HepG2 (cell line): Measurements from ENCODE around the gene MORN1. TPM values are rescaled to one million over a fixed set of nuclear protein-coding genes. Genes with fewer than 3 reads are reported as not detected.

Experiments
- CBX2 ChIP-seq, 2 experiments: fragments of 200-600 bp in 1 of 2; sonication (generic); formaldehyde crosslinking in 1 of 2; IDR thresholded peaks; 2 replicates each; pipeline versions ENCODE4 v1.7.0 to v1.8.1; 2018 to 2022; ENCODE audit warnings: low read depth in 2 of 2, low read length in 1 of 2, mild to moderate bottlenecking in 1 of 2, missing genetic modification reagents in 1 of 2
- CREM ChIP-seq, 2 experiments: sonication (generic) in 1 of 2; formaldehyde crosslinking in 1 of 2; IDR thresholded peaks; 2 replicates each; pipeline versions ENCODE4 v1.4.0 to v1.6.1; 2016 to 2020; ENCODE audit warnings: antibody characterized with exemption in 1 of 2, mild to moderate bottlenecking in 1 of 2, missing genetic modification reagents in 1 of 2
- HMG20B ChIP-seq: conservative IDR thresholded peaks from 2 replicates; pipeline ENCODE4 v1.6.1; 2016; ENCODE audit warnings: missing genetic modification reagents, missing compliant biosample characterization
- HMGA1 ChIP-seq: sonication (generic); formaldehyde crosslinking; conservative IDR thresholded peaks from 2 replicates; pipeline ENCODE4 v1.4.0; 2020; ENCODE audit warnings: missing genetic modification reagents
- MED13 ChIP-seq: sonication (generic); formaldehyde crosslinking; IDR thresholded peaks from 2 replicates; pipeline ENCODE4 v1.5.0; 2020; ENCODE audit warnings: missing genetic modification reagents
- MLLT10 ChIP-seq: sonication (generic); formaldehyde crosslinking; IDR thresholded peaks from 2 replicates; pipeline ENCODE4 v1.4.0; 2020; ENCODE audit warnings: missing genetic modification reagents
- NFATC3 ChIP-seq: sonication (generic); formaldehyde crosslinking; IDR thresholded peaks from 2 replicates; pipeline ENCODE4 v1.5.1; 2020; ENCODE audit warnings: mild to moderate bottlenecking, missing genetic modification reagents
- NFIB ChIP-seq: sonication (generic); formaldehyde crosslinking; IDR thresholded peaks from 2 replicates; pipeline ENCODE4 v1.9.0; 2021; ENCODE audit warnings: missing genetic modification reagents, mild to moderate bottlenecking, borderline replicate concordance
- PCBP1 ChIP-seq: fragments of 200-400 bp; formaldehyde crosslinking; IDR thresholded peaks from 2 replicates; pipeline ENCODE4 v1.6.1; 2017; ENCODE audit warnings: mild to moderate bottlenecking, low read depth, low read length, borderline replicate concordance
- SKI ChIP-seq: fragments of 450-650 bp; IDR thresholded peaks from one replicate; pipeline ENCODE4 v1.6.1; 2018; ENCODE audit warnings: mild to moderate bottlenecking; ENCODE audit not compliant: partially characterized antibody
- YY1 ChIP-seq: IDR thresholded peaks from 2 replicates; pipeline ENCODE4 v1.6.1; 2011; ENCODE audit warnings: low read length, low read depth, moderate library complexity, mild to moderate bottlenecking; ENCODE audit not compliant: insufficient read depth, insufficient replicate concordance
- ZFAT ChIP-seq: sonication (generic); formaldehyde crosslinking; conservative IDR thresholded peaks from 2 replicates; pipeline ENCODE4 v1.8.1; 2023; ENCODE audit warnings: missing genetic modification reagents, inconsistent platforms
- ZFP90 ChIP-seq: sonication (generic); formaldehyde crosslinking; IDR thresholded peaks from 2 replicates; pipeline ENCODE4 v1.8.0; 2022; ENCODE audit warnings: missing genetic modification reagents, mild to moderate bottlenecking, inconsistent platforms, borderline replicate concordance
- ZNF20 ChIP-seq: sonication (generic); formaldehyde crosslinking; IDR thresholded peaks from 2 replicates; pipeline ENCODE4 v1.4.0; 2020; ENCODE audit warnings: mild to moderate bottlenecking, moderate library complexity, missing genetic modification reagents
- ZNF598 ChIP-seq: sonication (generic); formaldehyde crosslinking; IDR thresholded peaks from 2 replicates; pipeline ENCODE4 v1.5.1; 2020; ENCODE audit warnings: mild to moderate bottlenecking, missing genetic modification reagents, borderline replicate concordance
- ZNF607 ChIP-seq: sonication (generic); formaldehyde crosslinking; IDR thresholded peaks from 2 replicates; pipeline ENCODE4 v1.5.1; 2020; ENCODE audit warnings: missing genetic modification reagents, mild to moderate bottlenecking, borderline replicate concordance
- ZNF619 ChIP-seq: sonication (generic); formaldehyde crosslinking; IDR thresholded peaks from 2 replicates; pipeline ENCODE4 v1.4.0; 2020; ENCODE audit warnings: mild to moderate bottlenecking, missing genetic modification reagents
- ZSCAN25 ChIP-seq: sonication (generic); formaldehyde crosslinking; IDR thresholded peaks from 2 replicates; pipeline ENCODE4 v1.8.0; 2022; ENCODE audit warnings: mild to moderate bottlenecking, missing genetic modification reagents
- polyA plus RNA-seq, 8 experiments: library from polyadenylated mRNA; depleted of rRNA in 3 of 8; stranded (reverse) in 7 of 8; unstranded in 1 of 8; fragments of >200 nt; fragmentation: Illumina TruSeq in 4 of 8; extraction: Trizol in 4 of 8; gene quantifications; 2 replicates each; pipeline versions ENCODE4 v1.2.1 to v1.2.3, GENCODE V29; 2011 to 2016; ENCODE audit warnings: low read depth in 4 of 8, missing spikeins in 1 of 8, mixed read lengths in 1 of 8; ENCODE audit not compliant: insufficient read depth in 1 of 8
- total RNA-seq, 5 experiments: library from RNA; depleted of rRNA; stranded (reverse); fragments of >200 nt; fragmentation: Illumina TruSeq; extraction: Trizol; gene quantifications; 2 replicates each; pipeline ENCODE4 v1.2.3, GENCODE V29; 2016; ENCODE audit warnings: low read depth in 1 of 5
- TF ChIP-seq, protein P1 (sequence below): sonication (generic); formaldehyde crosslinking; IDR thresholded peaks from 2 replicates; pipeline ENCODE4 v1.5.1; 2020; ENCODE audit warnings: missing genetic modification reagents, mild to moderate bottlenecking, borderline replicate concordance
- TF ChIP-seq, protein P2 (sequence below): sonication (generic); formaldehyde crosslinking; IDR thresholded peaks from 2 replicates; pipeline ENCODE4 v1.4.0; 2020; ENCODE audit warnings: missing genetic modification reagents
- TF ChIP-seq, protein P3 (sequence below): sonication (generic); formaldehyde crosslinking; IDR thresholded peaks from 2 replicates; pipeline ENCODE4 v1.4.0; 2020; ENCODE audit warnings: mild to moderate bottlenecking, missing genetic modification reagents
- TF ChIP-seq, protein P4 (sequence below): sonication (generic); formaldehyde crosslinking; IDR thresholded peaks from 2 replicates; pipeline ENCODE4 v1.5.0; 2020; ENCODE audit warnings: missing genetic modification reagents

The MORN1 gene
- total and polyA plus RNA-seq, 2 of the 13 experiments (the other 11 are each of a cell fraction or from before 2014, with no cell fraction given), result 3.1 to 6.5 TPM

DNA sequence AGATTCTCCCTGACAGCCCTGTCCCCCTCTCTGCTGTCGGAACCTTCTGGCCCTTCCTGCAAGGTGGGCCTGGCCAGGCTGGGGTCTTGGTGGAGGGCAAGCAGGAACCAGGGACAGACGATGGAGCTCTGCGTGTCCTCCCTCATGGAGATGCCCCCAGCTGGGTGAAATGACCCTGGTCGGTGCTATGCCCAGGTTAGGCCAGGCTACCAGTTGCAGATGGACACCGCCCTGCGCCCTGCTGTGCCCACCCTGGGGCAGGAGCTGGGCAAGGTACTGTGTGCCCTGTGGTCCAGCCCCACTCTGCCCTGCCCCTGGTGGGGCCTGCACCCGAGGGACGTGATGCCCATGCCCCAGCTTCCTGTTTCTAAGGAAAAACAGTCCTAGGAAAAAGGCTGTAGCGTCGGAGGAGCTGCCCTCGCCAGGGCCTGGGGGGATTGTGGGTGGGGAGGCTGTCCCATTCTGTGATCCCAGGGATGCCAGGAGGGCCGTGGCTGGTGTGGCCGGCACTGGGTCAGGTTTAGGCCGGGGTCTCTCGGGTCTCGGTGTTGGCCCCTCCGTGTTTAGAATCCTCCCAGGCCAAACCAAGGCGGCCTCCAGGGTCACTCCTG, 77.6 kb downstream of the MORN1 start (continued):
- TF ChIP-seq, protein P1, sequence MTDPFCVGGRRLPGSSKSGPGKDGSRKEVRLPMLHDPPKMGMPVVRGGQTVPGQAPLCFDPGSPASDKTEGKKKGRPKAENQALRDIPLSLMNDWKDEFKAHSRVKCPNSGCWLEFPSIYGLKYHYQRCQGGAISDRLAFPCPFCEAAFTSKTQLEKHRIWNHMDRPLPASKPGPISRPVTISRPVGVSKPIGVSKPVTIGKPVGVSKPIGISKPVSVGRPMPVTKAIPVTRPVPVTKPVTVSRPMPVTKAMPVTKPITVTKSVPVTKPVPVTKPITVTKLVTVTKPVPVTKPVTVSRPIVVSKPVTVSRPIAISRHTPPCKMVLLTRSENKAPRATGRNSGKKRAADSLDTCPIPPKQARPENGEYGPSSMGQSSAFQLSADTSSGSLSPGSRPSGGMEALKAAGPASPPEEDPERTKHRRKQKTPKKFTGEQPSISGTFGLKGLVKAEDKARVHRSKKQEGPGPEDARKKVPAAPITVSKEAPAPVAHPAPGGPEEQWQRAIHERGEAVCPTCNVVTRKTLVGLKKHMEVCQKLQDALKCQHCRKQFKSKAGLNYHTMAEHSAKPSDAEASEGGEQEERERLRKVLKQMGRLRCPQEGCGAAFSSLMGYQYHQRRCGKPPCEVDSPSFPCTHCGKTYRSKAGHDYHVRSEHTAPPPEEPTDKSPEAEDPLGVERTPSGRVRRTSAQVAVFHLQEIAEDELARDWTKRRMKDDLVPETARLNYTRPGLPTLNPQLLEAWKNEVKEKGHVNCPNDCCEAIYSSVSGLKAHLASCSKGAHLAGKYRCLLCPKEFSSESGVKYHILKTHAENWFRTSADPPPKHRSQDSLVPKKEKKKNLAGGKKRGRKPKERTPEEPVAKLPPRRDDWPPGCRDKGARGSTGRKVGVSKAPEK, result 0 out of 2 replicates have a peak, but pooled peaks have one; percentile 55
- no peak for TF ChIP-seq MLLT10
- 0 out of 2 replicates have a peak, but pooled peaks have one; percentile 30 for TF ChIP-seq ZNF619 (CRISPR knock-in tag)
- no peak for TF ChIP-seq NFIB (CRISPR knock-in tag)
- no peak for TF ChIP-seq ZNF607
- no peak for TF ChIP-seq CBX2 (IDR thresholded peaks at IDR 0.05; ENCODE audit: low read depth, low read length)
- TF ChIP-seq CBX2 (CRISPR knock-in tag; IDR thresholded peaks at IDR 0.05; ENCODE audit: low read depth), result no peak
- no peak for TF ChIP-seq ZFP90 (CRISPR knock-in tag)
- no peak for TF ChIP-seq NFATC3 (CRISPR knock-in tag)
- TF ChIP-seq ZNF20 (CRISPR knock-in tag), result no peak
- no peak for TF ChIP-seq CREM (IDR thresholded peaks at IDR 0.05)
- no peak for TF ChIP-seq CREM (CRISPR knock-in tag; IDR thresholded peaks at IDR 0.05)
- TF ChIP-seq HMG20B, result no peak
- TF ChIP-seq SKI, result no peak
- TF ChIP-seq ZNF598, result 0 out of 2 replicates have a peak, but pooled peaks have one; percentile 49
- TF ChIP-seq, protein P2, sequence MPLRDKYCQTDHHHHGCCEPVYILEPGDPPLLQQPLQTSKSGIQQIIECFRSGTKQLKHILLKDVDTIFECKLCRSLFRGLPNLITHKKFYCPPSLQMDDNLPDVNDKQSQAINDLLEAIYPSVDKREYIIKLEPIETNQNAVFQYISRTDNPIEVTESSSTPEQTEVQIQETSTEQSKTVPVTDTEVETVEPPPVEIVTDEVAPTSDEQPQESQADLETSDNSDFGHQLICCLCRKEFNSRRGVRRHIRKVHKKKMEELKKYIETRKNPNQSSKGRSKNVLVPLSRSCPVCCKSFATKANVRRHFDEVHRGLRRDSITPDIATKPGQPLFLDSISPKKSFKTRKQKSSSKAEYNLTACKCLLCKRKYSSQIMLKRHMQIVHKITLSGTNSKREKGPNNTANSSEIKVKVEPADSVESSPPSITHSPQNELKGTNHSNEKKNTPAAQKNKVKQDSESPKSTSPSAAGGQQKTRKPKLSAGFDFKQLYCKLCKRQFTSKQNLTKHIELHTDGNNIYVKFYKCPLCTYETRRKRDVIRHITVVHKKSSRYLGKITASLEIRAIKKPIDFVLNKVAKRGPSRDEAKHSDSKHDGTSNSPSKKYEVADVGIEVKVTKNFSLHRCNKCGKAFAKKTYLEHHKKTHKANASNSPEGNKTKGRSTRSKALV (CRISPR knock-in tag), result no peak
- no peak for TF ChIP-seq HMGA1
- TF ChIP-seq, protein P3, sequence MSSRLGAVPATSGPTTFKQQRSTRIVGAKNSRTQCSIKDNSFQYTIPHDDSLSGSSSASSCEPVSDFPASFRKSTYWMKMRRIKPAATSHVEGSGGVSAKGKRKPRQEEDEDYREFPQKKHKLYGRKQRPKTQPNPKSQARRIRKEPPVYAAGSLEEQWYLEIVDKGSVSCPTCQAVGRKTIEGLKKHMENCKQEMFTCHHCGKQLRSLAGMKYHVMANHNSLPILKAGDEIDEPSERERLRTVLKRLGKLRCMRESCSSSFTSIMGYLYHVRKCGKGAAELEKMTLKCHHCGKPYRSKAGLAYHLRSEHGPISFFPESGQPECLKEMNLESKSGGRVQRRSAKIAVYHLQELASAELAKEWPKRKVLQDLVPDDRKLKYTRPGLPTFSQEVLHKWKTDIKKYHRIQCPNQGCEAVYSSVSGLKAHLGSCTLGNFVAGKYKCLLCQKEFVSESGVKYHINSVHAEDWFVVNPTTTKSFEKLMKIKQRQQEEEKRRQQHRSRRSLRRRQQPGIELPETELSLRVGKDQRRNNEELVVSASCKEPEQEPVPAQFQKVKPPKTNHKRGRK (CRISPR knock-in tag), result no peak
- no peak for TF ChIP-seq ZSCAN25 (CRISPR knock-in tag)
- TF ChIP-seq ZFAT (CRISPR knock-in tag), result no peak
- TF ChIP-seq, protein P4, sequence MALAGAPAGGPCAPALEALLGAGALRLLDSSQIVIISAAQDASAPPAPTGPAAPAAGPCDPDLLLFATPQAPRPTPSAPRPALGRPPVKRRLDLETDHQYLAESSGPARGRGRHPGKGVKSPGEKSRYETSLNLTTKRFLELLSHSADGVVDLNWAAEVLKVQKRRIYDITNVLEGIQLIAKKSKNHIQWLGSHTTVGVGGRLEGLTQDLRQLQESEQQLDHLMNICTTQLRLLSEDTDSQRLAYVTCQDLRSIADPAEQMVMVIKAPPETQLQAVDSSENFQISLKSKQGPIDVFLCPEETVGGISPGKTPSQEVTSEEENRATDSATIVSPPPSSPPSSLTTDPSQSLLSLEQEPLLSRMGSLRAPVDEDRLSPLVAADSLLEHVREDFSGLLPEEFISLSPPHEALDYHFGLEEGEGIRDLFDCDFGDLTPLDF (CRISPR knock-in tag), result no peak
- no peak for TF ChIP-seq MED13 (CRISPR knock-in tag)
- TF ChIP-seq YY1, result no peak
- TF ChIP-seq PCBP1, result no peak
